Stimulated activated CD4-positive, alpha-beta T cell treated with anti-CD3 and anti-CD28 coated beads, Interleukin-4, amount 100 ng/mL, for 48 hours (primary cell): Measurements from ENCODE around the gene MIER3.
"Not testable (repeated sequence)": the region's sequence is repeated elsewhere in the genome, so short reads cannot be mapped to it uniquely, and the experiment has no call there.

Experiments used
- DNase-seq, 2 donors: peaks; one replicate each; pipeline ENCODE4 v3.0.0-alpha.2; 2020; ENCODE audit warnings: low read depth in 2 of 2

The MIER3 gene

GRCh38 chr5:56951946-56952691, at the start of gene MIER3:
TSS of gene MIER3 (minus strand) at chr5:56952123. CDS start at chr5:56952102, 21 bp downstream.
- DNase-seq, result peak; percentile 68 to 78

- no peak for DNase-seq
Measured at GRCh38 chr5:56995596-56995995, 43.7 kb upstream of the MIER3 start.

GRCh38 chr5:56993241-56993640, 41.3 kb upstream of the MIER3 start:
- no peak for DNase-seq

GRCh38 chr5:56989676-56990075, 37.8 kb upstream of the MIER3 start:
- DNase-seq, result no peak

GRCh38 chr5:56988490-56988889, 36.6 kb upstream of the MIER3 start:
- no peak for DNase-seq

- no peak for DNase-seq
Measured at GRCh38 chr5:56987171-56987570, 35.2 kb upstream of the MIER3 start.

GRCh38 chr5:56986626-56986947, 34.7 kb upstream of the MIER3 start:
- DNase-seq, result no peak

GRCh38 chr5:56985936-56986625, 34.2 kb upstream of the MIER3 start:
- no peak for DNase-seq

- DNase-seq, result no peak
Measured at GRCh38 chr5:56984445-56984844, 32.5 kb upstream of the MIER3 start.

GRCh38 chr5:56983593-56984361, 31.9 kb upstream of the MIER3 start:
- no peak for DNase-seq

- no peak for DNase-seq
Measured at GRCh38 chr5:56981548-56982315, 29.8 kb upstream of the MIER3 start.

GRCh38 chr5:56979968-56980367, 28.0 kb upstream of the MIER3 start:
- DNase-seq, result no peak

GRCh38 chr5:56979526-56979925, 27.6 kb upstream of the MIER3 start:
- not testable (repeated sequence) for DNase-seq

GRCh38 chr5:56977822-56978221, 25.9 kb upstream of the MIER3 start:
- DNase-seq, result no peak

- DNase-seq, result no peak
Measured at GRCh38 chr5:56977021-56977420, 25.1 kb upstream of the MIER3 start.

GRCh38 chr5:56974241-56974640, 22.3 kb upstream of the MIER3 start:
- DNase-seq, result no peak

GRCh38 chr5:56973473-56973872, 21.6 kb upstream of the MIER3 start:
- no peak for DNase-seq

- no peak for DNase-seq
Measured at GRCh38 chr5:56971275-56971674, 19.4 kb upstream of the MIER3 start.

GRCh38 chr5:56964173-56964572, 12.2 kb upstream of the MIER3 start:
- DNase-seq, result no peak

- no peak for DNase-seq
Measured at GRCh38 chr5:56963246-56963645, 11.3 kb upstream of the MIER3 start.

- no peak for DNase-seq
Measured at GRCh38 chr5:56962286-56962685, 10.4 kb upstream of the MIER3 start.

GRCh38 chr5:56961746-56962145, 9.8 kb upstream of the MIER3 start:
- no peak for DNase-seq
